ENCODE measurements around the gene CDH13.

DNA sequence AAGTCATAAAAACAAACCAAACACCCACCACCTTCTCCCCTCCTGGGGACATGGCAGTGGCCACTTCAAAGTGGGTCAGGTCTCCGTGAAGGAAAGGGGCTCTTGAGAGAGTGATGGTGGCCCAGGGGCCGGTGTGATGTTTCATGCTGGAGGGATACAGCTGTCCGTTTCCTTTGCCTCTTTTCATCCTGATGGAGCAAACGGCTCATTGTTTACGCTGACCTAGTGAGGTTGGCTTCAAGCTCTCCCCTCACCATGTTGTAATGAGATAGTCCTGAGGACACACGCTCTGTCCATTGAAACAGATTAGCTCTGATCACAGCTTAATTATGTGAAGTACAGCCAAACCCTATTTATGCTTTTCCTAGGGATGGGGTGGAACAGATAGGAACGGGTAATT is 34.2 kb downstream of the CDH13 start:
- TF ChIP-seq POLR2AphosphoS5 (IDR thresholded peaks at IDR 0.05; ENCODE audit: low read depth, low read length), result no peak
- TF ChIP-seq, protein P1, sequence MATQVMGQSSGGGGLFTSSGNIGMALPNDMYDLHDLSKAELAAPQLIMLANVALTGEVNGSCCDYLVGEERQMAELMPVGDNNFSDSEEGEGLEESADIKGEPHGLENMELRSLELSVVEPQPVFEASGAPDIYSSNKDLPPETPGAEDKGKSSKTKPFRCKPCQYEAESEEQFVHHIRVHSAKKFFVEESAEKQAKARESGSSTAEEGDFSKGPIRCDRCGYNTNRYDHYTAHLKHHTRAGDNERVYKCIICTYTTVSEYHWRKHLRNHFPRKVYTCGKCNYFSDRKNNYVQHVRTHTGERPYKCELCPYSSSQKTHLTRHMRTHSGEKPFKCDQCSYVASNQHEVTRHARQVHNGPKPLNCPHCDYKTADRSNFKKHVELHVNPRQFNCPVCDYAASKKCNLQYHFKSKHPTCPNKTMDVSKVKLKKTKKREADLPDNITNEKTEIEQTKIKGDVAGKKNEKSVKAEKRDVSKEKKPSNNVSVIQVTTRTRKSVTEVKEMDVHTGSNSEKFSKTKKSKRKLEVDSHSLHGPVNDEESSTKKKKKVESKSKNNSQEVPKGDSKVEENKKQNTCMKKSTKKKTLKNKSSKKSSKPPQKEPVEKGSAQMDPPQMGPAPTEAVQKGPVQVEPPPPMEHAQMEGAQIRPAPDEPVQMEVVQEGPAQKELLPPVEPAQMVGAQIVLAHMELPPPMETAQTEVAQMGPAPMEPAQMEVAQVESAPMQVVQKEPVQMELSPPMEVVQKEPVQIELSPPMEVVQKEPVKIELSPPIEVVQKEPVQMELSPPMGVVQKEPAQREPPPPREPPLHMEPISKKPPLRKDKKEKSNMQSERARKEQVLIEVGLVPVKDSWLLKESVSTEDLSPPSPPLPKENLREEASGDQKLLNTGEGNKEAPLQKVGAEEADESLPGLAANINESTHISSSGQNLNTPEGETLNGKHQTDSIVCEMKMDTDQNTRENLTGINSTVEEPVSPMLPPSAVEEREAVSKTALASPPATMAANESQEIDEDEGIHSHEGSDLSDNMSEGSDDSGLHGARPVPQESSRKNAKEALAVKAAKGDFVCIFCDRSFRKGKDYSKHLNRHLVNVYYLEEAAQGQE (IDR thresholded peaks at IDR 0.05; ENCODE audit: insufficient read depth in 1 of 2, low read depth in 2 of 2, low read length in 2 of 2), result no peak
- no peak for TF ChIP-seq SIN3A (IDR thresholded peaks at IDR 0.05; ENCODE audit: borderline replicate concordance, insufficient read depth, low read length)
- TF ChIP-seq FOXP2 (optimal IDR thresholded peaks at IDR 0.05; ENCODE audit: borderline replicate concordance, extremely low read depth, extremely low read length, insufficient read depth), result no peak
